OCI-M2 (cell line): ENCODE results near the gene PCOLCE2.

Source experiments
- DNase-seq: peaks from one replicate; lab custom pipeline; 2025; ENCODE audit not compliant: unreplicated experiment; lab: John Stamatoyannopoulos, UW

Gene PCOLCE2, protein sequence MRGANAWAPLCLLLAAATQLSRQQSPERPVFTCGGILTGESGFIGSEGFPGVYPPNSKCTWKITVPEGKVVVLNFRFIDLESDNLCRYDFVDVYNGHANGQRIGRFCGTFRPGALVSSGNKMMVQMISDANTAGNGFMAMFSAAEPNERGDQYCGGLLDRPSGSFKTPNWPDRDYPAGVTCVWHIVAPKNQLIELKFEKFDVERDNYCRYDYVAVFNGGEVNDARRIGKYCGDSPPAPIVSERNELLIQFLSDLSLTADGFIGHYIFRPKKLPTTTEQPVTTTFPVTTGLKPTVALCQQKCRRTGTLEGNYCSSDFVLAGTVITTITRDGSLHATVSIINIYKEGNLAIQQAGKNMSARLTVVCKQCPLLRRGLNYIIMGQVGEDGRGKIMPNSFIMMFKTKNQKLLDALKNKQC

DNA sequence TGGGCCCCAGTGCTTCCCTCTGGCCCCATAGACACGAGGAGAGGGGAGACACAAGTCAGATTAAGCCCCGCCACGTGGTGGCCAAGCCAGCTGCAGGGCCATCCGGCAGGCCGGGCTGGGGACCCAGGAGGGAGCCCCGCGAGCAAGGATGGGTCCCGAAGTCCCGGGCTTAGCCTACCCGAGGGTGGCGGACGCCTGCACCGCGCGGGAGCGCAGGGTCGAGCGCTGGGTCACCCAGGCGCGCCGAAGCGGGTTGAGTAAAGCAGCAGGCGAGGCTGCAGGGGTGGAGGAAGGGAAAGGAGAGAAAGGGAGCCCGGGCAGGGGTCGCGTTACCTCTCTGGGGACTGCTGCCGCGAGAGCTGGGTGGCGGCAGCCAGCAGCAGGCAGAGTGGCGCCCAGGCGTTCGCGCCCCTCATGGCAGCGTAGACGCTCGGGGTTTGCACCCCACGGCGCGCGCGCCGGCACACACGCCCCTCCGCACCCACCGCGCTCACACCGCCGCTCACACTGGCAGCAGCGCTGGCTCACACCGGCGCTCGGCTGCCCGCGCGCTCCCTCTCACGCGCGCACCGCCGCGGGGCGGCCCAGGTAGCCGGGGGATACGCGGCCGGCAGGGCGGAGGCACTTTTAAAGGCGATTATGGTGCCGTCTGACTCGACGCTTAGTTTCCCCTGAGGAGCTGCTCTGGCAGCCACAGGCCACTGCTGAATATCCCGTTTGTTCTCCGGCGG lies at the start of gene PCOLCE2:
PCOLCE2 (minus strand) TSS at position 603 of the 731 bp plus-strand sequence; CDS start at position 416, 187 bp downstream.
- peak; percentile 8 for DNase-seq

DNA sequence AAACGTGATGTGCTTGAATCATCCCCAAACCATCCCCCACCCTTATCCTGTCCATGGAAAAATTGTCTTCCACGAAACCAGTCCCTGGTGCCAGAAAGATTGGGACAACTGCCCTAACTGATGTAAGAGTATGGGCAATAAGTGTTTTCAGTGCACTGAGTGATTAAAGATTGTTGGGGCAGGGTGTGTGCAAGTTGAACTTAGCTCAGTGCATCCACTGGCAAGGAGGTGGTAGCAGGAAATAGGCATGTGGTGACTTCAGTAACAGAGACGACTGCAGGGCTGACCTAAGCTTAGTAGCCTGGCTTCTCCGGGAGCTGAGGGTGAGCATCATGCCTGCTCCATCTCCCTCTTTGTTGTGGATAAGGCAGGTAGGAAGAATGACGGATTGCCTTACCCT lies 47.1 kb upstream of the PCOLCE2 start:
- DNase-seq = no peak

DNA sequence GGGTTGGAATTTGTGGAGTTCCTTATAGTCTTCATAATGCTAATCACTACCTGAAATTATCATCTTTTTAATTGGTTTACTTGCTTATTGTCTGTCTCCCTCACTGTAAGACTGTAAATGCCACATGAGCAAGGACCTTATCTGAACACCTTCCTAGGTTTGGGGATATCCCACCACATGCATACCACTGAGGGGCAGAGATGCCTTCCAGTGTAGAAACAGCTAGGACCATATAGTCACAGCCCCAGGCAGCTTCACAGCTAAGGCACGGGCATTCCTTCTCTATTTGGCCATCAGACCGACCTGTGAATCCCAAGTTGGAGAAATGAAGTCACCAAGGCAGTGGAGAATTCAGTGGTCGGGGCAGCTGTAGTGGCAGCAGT lies 46.0 kb upstream of the PCOLCE2 start:
- DNase-seq = no peak

DNA sequence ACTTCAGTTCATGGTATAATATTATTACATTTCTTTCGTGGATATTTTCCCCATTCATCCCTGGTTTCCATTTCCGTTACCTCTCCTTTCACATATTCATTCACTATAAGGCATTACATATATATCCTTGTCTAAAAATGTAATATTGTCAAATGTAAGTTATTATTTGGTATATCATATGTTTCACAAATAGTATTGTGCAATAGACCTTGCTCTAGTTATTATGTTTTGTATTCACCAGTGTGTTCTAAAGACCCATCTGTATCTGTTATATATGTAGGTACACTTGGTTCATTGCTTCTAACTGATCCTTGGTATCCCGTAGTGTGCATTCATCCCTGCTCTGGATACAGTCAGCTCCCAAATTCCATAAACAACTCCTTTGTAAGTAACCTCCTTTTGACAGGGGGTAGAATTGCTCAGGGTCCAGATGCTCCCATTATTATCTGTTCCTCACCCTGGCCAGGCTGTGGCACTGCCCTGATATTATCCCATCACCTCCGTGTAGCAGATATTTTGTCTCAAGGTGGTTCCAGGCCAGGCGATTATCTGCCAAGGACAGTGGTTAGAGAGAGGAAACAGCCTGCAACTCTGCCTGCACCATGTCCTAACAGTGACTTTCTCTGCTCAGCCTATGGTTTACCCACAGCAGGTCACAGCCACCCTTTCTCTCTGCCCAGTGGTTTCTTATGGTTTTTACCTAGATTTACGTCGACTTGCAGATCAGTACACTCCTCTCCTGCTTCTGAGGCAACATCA lies 45.4 kb upstream of the PCOLCE2 start:
- no peak for DNase-seq

DNA sequence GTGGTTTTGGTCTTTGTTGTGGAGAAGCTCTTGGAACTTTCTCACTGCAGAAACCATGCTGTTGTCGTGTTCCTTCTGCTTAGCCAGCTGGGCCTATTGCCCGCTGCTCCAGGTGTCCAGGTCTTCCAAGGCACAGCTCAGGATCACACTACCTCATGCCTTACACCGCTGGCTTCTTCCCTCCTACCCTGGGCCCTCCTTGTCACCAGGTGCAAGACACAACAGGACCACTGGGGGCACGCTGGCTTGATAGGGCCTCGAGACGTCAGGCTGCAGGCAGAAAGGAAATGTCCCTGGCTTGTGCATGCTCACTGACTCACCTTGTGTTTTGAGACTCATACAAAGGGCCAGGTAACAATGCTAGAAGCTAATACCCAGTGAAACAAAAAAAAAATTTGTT lies 42.3 kb upstream of the PCOLCE2 start:
- no peak for DNase-seq

DNA sequence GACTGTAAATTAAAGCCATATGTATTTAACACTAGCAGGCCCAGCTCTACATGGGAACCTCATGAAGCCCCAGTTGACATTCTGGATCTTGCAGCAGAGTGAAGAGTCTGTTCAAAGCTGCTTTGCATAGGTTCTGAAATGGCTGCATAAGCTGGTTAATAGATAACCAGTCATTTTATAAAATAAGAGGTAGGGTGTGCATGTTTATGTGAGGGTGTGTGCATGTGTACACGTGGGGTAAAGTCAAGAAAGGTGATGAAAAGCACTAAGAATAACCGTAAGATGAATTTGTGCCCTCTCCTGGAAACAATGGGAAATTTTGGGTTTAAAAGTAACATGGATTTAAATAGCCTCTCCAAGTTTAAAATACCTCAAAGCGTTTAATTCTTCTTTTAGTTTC lies 41.6 kb upstream of the PCOLCE2 start:
- no peak for DNase-seq

DNA sequence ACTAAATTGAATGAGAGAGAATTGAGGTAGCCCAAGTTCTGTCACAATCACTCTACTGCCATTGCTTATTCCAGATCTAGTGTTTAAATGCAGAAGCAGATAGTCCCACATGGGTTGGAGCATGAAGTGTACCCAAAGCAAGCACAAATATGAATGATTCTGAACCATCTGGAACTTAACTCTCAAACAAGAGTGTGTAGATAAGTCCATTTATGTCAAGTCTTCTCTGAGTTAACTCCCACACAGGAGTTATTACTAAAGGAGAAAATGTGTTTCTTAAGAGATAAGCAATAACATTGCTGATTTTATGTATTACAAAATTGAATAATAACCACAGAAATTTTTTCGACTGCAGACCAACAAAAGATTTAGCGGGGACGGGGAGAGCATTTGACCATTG lies 41.0 kb upstream of the PCOLCE2 start:
- peak; percentile 30 for DNase-seq

DNA sequence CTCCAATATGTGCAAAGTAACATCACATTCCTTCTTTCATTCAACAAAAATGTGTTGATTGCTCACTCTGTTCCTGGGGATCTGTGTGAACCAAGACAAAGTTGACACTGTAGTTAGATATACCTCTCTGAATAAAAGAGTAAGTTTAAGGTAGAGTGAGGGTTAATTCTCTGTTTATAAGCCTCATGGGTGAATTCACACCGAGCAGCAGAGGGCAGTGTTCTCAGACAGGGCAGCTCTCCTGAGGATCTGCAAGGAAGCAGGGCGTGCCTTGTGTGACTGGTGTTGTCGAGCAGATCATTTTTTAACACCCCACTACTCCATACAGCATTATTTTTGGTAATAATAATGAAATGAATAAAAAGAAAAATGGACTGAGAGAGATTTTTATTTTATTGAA lies 40.2 kb upstream of the PCOLCE2 start:
- DNase-seq = no peak

DNA sequence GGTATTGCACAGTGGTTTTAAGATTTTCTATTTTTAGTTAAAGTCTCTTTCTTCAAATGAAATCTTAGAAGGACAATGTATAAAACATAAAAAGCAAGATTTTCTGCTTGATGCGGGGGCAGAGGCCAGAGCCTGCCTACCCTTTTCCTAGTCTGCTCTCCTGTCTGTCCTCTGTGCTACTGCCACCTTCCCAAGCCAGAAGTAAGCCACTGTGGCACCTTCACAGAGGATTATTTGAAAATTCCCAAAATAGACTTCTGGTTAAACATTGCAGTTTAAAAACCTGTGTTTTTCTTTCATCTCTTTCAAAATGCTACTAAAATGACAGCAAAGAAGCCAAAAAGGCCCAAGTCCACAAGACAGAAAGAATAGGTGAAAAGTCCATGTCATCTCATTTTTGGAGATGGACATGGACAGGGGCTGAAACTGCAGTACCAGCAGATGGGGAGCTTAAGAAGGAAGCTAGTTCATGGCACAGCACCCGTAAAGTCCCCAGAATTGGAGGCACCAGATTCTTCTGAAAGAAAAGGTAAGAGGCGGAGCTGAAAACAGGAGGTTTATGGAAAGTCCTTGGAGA lies 37.6 kb upstream of the PCOLCE2 start:
- DNase-seq = no peak

DNA sequence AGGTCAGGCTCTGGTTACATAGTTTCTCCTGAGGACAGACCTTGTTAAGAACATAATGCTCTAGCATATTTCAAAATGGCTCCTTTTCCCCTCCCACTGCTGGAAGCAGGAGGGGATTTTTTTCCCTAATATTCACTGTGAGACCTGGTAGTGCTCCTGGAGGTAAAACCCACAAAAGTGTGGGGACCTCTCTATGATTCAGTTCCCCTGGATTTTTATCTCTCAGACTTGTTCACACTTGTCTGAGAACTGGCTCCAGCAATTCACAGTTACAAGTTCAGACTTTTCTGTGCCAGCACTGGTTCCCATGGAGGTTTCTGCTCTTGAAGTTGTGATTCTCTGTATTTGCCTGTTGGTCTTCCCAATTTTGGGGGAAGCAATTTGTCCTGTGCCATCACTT lies 36.3 kb upstream of the PCOLCE2 start:
- no peak for DNase-seq

DNA sequence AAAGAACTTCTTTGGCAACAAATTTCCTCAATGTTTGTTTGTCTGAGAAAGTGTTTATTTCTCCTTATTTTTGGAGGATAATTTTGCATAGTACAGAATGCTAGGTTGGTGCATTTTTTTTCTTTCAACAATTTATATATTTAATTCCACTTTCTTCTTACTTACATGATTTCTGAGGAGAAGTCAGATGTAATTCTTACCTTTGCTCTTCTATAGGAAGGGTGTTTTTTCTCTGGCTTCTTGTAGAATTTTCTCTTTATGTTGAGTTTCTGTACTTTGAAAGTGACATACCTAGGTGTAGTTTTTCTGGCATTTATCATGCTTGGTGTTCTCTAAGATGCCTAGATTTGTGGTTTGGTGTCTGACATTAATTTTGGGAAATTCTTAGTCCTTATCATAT lies 34.8 kb upstream of the PCOLCE2 start:
- DNase-seq = no peak

DNA sequence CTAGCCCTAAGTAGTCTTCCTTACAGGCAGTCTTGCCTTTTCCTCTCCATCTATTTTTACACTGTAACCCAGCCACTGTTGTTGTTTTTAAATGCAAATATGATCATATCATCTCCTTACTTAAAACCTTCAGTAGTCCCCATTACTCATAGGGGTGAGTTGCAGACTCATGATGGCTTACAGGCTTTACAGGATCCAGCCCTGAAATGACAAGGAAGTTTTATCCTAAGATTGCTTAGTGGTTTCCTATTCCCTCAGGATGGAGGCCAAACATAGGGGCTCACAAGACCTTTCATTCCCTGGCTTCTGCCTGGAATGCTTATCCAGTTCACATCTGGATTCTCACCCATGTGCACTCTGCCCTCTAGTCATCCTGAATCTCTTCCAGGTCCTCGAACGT lies 27.7 kb upstream of the PCOLCE2 start:
- no peak for DNase-seq

DNA sequence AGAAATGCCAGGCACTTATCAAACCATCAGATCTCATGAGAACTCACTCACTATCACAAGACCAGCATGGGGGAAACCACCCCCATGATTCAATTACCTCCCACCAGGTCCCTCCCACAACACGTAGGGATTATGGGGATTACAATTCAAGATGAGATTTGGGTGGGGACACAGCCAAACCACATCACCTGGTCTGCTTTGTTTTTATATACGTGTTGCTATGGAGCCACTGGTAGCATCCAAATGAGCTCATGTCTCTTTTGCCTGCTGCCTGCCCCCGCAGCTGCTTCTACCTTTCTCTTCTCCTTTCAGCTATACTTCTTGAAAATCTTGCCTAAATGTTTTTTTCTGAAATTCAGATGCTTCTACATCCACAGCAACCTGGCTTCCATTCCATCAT lies 26.8 kb upstream of the PCOLCE2 start:
- DNase-seq = no peak

DNA sequence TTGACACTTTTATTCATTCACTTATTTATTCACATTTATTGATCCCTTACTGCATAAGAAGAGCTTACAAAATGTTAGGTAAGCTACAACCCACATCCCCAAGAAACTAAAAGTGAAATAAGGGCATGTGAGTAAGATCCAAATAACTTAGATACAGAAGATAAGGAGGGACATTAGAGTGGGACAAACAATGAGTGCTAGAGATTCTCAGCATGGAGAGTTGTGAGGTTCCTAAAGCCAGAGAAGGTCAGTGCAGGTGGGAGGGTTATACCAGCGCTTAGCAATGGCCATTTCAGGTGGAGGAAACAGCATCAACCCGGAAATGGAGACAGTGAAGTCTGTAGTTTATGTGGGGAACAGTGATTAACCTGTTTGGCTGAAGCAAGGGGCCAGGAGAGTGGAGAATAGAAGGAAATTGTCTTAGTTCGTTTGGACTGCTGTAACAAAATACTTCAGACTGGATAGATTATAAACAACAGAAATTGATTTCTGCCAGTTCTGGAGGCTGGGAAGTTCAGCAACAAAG lies 25.5 kb upstream of the PCOLCE2 start:
- no peak for DNase-seq

DNA sequence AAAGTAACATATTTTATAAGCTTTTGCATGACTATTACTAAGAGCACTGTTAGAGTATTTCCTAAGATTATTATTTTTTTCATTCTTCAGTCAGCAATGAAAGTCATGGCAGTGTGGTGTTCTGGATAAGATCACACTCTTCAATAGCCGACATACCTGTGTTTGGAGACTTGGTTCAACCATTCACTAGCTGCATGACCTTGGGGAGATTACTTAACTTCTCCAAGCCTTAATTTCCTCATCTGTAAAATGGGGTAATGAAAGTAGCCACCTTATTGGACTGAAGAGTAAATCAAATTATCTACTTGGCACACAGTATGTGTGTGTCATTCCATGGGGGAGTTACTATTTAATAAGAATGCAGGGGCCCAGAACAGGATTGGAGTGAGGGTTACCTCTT lies 24.5 kb upstream of the PCOLCE2 start:
- DNase-seq = no peak

DNA sequence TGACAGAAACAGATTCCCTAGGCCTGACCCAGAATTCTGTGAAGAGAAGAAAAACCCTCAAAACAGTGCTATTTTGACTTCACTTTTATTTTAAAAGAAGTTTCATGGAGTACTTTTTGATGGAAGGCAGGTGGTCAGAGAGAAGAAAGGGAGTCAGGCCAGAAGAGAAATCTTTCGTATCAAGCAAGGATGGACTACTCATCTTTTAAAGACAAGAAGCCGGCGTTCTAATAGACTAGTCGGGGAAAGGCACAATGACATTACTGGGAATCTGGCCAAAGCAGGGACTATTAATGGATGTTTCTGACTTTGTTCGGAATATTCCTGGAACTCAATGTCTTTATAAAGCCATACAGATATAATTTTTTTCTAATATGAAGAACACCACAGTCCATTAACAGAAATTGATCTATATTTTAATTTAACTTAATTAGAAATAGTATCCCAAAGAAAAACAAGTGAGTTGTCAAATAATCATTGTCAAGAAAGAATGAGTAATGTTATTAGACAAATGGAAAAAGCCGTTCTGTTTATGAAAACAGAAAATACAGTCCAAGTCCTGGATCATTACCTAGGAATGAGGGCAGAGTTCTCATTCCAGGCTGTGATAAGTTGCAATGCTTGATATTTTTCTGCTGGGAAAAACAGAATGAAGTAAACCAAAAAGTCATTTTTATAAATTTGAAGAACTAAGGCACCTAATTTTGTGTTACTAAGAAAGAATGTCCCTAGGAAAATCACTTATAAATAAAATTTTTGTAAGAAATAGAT lies 23.7 kb upstream of the PCOLCE2 start:
- DNase-seq = no peak

DNA sequence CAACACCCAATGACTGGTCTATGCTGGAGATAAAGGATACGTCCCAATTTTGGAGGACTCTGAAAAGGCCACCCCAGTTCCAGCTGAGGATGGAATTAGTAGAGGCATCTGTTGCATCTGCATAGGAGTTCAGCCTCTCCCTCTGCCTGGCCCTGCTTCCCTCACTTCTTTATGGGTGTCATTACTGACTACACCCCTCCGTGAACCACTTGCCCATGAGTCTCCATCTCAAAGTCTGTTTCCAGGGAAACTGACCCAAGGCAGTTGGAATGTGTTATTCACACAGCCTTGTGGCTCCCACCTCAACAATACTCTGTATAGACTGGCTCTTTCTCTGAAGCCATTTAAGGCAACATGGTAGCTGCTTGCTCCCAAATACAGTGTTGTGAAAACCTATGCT lies 21.4 kb upstream of the PCOLCE2 start:
- no peak for DNase-seq

DNA sequence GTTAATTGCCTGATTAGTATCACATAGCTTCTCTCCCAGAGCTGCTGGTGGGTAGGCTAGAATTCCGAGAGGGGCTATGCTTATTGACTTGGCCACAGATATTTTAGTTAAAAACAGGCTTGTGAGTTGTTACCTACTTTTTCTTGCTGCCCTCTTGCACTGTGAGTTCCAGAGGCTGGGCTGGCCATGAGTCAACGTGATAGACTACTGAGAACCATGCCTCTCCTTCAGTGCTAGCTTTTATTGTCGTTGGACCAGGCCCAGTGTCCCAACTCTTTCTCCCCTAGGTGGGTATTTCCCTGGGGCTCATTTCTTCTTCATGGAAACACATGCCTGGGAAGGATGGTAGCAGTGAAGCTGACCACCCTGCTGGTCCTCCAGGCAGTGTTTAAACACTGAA lies 20.4 kb upstream of the PCOLCE2 start:
- DNase-seq = no peak

DNA sequence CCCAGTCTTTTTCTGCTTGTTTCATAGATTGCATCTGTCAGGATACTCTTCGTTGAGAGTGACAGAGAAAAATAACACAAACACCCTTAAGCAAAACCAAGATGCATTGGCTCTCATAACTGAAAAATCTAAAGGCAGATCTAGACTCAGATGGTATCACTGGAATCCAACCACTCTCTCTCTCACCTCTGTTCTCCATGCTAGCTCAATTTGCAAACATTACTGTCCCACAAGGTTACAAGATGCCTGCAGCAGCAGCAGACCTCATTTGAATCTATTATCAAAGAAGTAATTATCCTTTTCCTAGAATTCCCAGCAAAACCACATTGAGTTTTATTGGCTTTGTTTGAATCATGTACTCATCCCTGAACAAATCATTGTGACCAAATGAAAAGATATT lies 19.1 kb upstream of the PCOLCE2 start:
- no peak for DNase-seq

DNA sequence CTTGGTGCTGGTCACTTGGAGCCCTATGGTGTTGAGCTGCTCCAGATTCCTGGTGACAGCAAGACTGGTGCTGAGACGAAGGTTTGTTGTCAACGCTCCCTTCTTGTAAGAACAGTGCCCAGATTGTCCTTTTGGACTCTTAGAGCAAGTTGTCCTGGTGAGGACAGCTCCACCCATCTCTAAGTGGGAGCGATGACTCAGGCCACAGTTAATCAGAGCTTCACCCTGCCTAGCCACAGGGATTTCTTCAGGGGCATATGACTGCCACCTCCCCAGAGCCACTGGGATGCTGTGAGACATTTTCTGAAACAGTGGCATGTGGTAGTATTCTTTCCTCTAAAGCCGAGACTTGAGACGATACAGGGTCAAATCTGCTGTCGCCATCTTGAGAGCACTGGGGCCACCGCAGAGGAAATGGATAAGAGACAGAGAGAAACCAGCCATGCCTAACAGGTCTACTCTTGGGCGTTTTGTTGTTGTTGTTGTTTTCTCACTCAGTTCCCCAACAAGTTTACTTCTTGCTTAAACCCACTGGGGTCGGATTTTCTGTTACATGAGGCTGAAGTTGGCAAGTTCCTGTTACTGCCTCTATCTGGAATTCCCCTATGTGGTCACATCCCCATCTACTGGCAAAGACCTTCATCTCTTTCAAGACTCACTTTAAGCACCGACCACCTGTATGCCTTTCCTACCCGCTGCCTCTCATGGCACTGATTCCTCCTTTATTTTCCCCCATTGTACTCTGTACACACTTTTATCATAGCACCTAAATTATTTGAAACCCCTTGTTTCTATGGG lies 16.0 kb upstream of the PCOLCE2 start:
- DNase-seq = no peak
